Measurements from ENCODE around the gene WDR33.

WDR33 gene

GRCh38 chr2:127683757-127684156, 127.2 kb downstream of the WDR33 start:
- no peak for DNase-seq (ENCODE audit: low read depth)
- no peak overlapping the region for H3K4me3 ChIP-seq (ENCODE audit: control insufficient read depth, low read depth, low read length)

GRCh38 chr2:127683056-127683455, 127.9 kb downstream of the WDR33 start:
- no peak for DNase-seq (ENCODE audit: low read depth)
- no peak overlapping the region for H3K4me3 ChIP-seq (ENCODE audit: control insufficient read depth, low read depth, low read length)
- TF ChIP-seq CTCF (conservative IDR thresholded peaks at IDR 0.05; ENCODE audit: control insufficient read depth, insufficient read depth, low read depth, low read length) = no peak

More at GRCh38 chr2:127683757-127684156, 127.2 kb downstream of the WDR33 start:
- TF ChIP-seq CTCF (conservative IDR thresholded peaks at IDR 0.05; ENCODE audit: control insufficient read depth, insufficient read depth, low read depth, low read length) = no peak

- no peak for DNase-seq (ENCODE audit: low read depth)
- TF ChIP-seq CTCF (conservative IDR thresholded peaks at IDR 0.05; ENCODE audit: control insufficient read depth, insufficient read depth, low read depth, low read length) = no peak
- no peak overlapping the region for H3K4me3 ChIP-seq (ENCODE audit: control insufficient read depth, low read depth, low read length)
Measured at GRCh38 chr2:127681976-127682857, 128.8 kb downstream of the WDR33 start.

GRCh38 chr2:127681288-127681804, 129.6 kb downstream of the WDR33 start:
- no peak for DNase-seq (ENCODE audit: low read depth)
- no peak overlapping the region for H3K4me3 ChIP-seq (ENCODE audit: control insufficient read depth, low read depth, low read length)
- no peak for TF ChIP-seq CTCF (conservative IDR thresholded peaks at IDR 0.05; ENCODE audit: control insufficient read depth, insufficient read depth, low read depth, low read length)

GRCh38 chr2:127680706-127681287, 130.2 kb downstream of the WDR33 start:
- H3K4me3 ChIP-seq (ENCODE audit: control insufficient read depth, low read depth, low read length) = no peak overlapping the region
- DNase-seq (ENCODE audit: low read depth) = no peak
- no peak for TF ChIP-seq CTCF (conservative IDR thresholded peaks at IDR 0.05; ENCODE audit: control insufficient read depth, insufficient read depth, low read depth, low read length)

GRCh38 chr2:127679680-127680361, 131.2 kb downstream of the WDR33 start:
- no peak for TF ChIP-seq CTCF (conservative IDR thresholded peaks at IDR 0.05; ENCODE audit: control insufficient read depth, insufficient read depth, low read depth, low read length)
- no peak for DNase-seq (ENCODE audit: low read depth)
- no peak overlapping the region for H3K4me3 ChIP-seq (ENCODE audit: control insufficient read depth, low read depth, low read length)

All from fibroblast of mammary gland (primary cell).